A549 treated with ZK216348 at 1 μM for 4 hours (cell line): ENCODE data around the gene ZNF648. TPM values are rescaled to one million over a fixed set of nuclear protein-coding genes. Genes with fewer than 3 reads are reported as not detected.

ENCODE experiments used
- total RNA-seq: library from RNA; stranded (reverse); fragments of 200-300 nt; extraction: Qiagen RNA extraction; gene quantifications from 5 replicates; pipeline ENCODE4 v1.2.3, GENCODE V29; 2022; ENCODE audit warnings: low read depth

Gene ZNF648, protein sequence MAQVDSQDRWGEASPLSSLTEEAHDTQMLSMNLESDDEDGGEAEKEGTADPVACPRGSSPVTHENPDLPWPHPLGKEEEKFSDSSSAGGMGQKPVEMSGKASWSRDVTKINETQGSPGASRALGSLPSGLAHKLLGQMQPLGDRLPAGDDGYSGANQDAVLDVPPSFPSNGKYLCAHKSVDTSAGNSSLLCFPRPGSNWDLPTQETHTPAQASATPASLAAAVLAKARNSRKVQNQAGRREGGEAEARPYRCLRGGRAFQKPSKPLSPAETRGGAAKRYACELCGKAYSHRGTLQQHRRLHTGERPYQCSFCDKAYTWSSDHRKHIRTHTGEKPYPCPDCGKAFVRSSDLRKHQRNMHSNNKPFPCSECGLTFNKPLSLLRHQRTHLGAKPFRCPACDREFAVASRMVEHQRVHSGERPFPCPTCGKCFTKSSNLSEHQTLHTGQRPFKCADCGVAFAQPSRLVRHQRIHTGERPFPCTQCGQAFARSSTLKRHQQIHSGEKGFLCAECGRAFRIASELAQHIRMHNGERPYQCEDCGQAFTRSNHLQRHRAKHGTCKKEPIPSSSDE
- total RNA-seq: not detected in 5 replicates

GRCh38 chr1:182061594-182061993, at the start of gene ZNF648:
TSS of gene ZNF648 (minus strand) at chr1:182061712. CDS start at chr1:182058010, 3,702 bp downstream.

